OCI-LY7 (cell line): ENCODE data around the gene SMAD6. TPM values are rescaled to one million over a fixed set of nuclear protein-coding genes. Genes with fewer than 3 reads are reported as not detected.

ENCODE experiments used
- BruUV-seq: library from RNA; stranded (reverse); fragments of 400-500 nt; replicated peaks from 2 replicates; lab custom pipeline; 2021; lab: Mats Ljungman, UMichigan
- CTCF ChIA-PET: fragments of 300-600 bp; sonication (Branson Sonifier 250); formaldehyde crosslinking; loops from one replicate; lab custom pipeline; 2022; ENCODE audit warnings: antibody characterized with exemption; ENCODE audit not compliant: unreplicated experiment; lab: Charles Lee
- POLR2A ChIA-PET: fragments of 300-600 bp; sonication (Branson Sonifier 250); formaldehyde crosslinking; loops from one replicate; lab custom pipeline; 2022; ENCODE audit warnings: antibody characterized with exemption; lab: Charles Lee
- DNase-seq: peaks from one replicate; pipeline ENCODE4 v3.0.0-alpha.2; 2015; ENCODE audit warnings: low spot score
- H2AFZ ChIP-seq: fragments of 200-600 bp; sonication (generic), shearing (Covaris generic); 2 replicates; pipeline ENCODE4 v1.6.1; 2014; ENCODE audit warnings: mild to moderate bottlenecking, antibody characterized with exemption, low read length, moderate library complexity
- H3K27ac ChIP-seq: fragments of 200-600 bp; sonication (generic); 2 replicates; pipeline ENCODE4 v1.5.1; 2014; ENCODE audit warnings: mixed run types, low read depth, mild to moderate bottlenecking, moderate library complexity, low read length, inconsistent platforms; ENCODE audit not compliant: poor library complexity, severe bottlenecking
- H3K36me3 ChIP-seq: fragments of 200-600 bp; sonication (generic); 2 replicates; pipeline ENCODE4 v1.6.1; 2014; ENCODE audit warnings: mild to moderate bottlenecking, antibody characterized with exemption, low read length, moderate library complexity, mixed read lengths; ENCODE audit not compliant: insufficient read depth
- H3K4me1 ChIP-seq: fragments of 200-600 bp; sonication (generic); 2 replicates; pipeline ENCODE4 v1.5.1; 2014; ENCODE audit warnings: mild to moderate bottlenecking, low read length; ENCODE audit not compliant: insufficient read depth, poor library complexity, severe bottlenecking
- H3K4me2 ChIP-seq: fragments of 200-600 bp; sonication (generic); 2 replicates; pipeline ENCODE4 v1.6.1; 2014; ENCODE audit warnings: mild to moderate bottlenecking, low read length
- H3K4me3 ChIP-seq: fragments of 200-600 bp; sonication (generic); 2 replicates; pipeline ENCODE4 v1.5.1; 2014; ENCODE audit warnings: mild to moderate bottlenecking, low read depth, low read length; ENCODE audit not compliant: poor library complexity, severe bottlenecking
- H3K79me2 ChIP-seq: fragments of 200-600 bp; sonication (generic); 2 replicates; pipeline ENCODE4 v1.6.1; 2016; ENCODE audit warnings: low read depth, mild to moderate bottlenecking, low read length, moderate library complexity, mixed read lengths; ENCODE audit not compliant: insufficient read depth
- H3K9me2 ChIP-seq: fragments of 200-600 bp; sonication (generic); 2 replicates; pipeline ENCODE4 v1.6.1; 2016; ENCODE audit warnings: mild to moderate bottlenecking, low read length, mixed read lengths; ENCODE audit not compliant: insufficient read depth
- H3K9me3 ChIP-seq: fragments of 200-600 bp; sonication (generic); 2 replicates; pipeline ENCODE4 v1.6.1; 2014; ENCODE audit warnings: mild to moderate bottlenecking, mixed run types, low read length, mixed read lengths
- H4K20me1 ChIP-seq: fragments of 200-600 bp; sonication (generic); 2 replicates; pipeline ENCODE4 v1.6.1; 2014; ENCODE audit warnings: mild to moderate bottlenecking, antibody characterized with exemption, low read length, moderate library complexity, mixed read lengths; ENCODE audit not compliant: insufficient read depth
- EZH2phosphoT487 ChIP-seq: fragments of 200-600 bp; sonication (generic); IDR thresholded peaks from 2 replicates; pipeline ENCODE4 v1.6.1; 2018; ENCODE audit warnings: low read depth, borderline replicate concordance, mild to moderate bottlenecking, mixed run types, antibody characterized with exemption, low read length, moderate library complexity, mixed read lengths
- intact Hi-C: fragments of 100-400 bp; cut with micrococcal nuclease; formaldehyde crosslinking; loops from one replicate; pipeline ENCODE4 v1.10.0; 2022; ENCODE audit not compliant: unreplicated experiment
- total RNA-seq, 2 experiments: library from RNA; depleted of rRNA in 1 of 2; stranded (reverse); fragments of >200 nt in 1 of 2; shearing (Covaris generic) in 1 of 2; gene quantifications; 2 replicates each; pipeline ENCODE4 v1.2.3, GENCODE V29; 2014 to 2022
- TF ChIP-seq, protein P1 (sequence below): fragments of 200-600 bp; sonication (generic); conservative IDR thresholded peaks from 2 replicates; pipeline ENCODE4 v1.5.1; 2014; ENCODE audit warnings: mild to moderate bottlenecking, antibody characterized with exemption, low read length, moderate library complexity, mixed read lengths

The SMAD6 gene
- total RNA-seq, 2 experiments from 2014 or later, result 14.6 to 16.1 TPM

DNA sequence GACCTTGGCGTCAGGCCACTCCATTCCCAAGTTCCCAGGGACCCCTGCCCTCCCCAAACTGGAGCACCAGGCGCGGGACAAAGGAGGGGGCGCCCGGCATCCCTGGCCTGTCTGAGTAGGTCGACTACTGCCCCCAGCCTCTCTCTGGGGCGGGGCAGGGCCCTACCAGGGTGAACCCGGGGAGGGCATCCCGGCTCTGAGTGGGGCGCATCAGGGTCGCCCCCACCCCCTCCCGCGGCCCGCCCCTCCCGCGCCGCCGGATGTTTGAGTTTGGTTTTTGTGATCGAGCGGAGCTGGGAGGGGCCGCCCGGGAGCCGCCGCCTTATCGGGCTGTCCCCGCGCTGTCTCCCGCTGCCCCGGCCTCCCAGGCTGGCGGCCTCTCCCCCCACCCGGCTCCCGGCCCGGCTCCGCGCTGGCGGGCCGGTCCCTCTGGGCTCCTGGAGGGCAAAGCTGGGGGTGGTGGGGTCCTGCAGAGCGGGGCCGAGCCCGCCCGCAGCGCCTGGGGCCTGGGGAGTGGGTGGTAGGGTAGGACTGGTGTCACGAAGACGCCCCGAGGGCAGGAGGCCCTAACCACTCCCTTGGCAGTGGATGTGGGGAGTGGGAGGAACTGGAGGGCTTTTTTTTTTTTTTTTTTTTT is 47.2 kb upstream of the SMAD6 start:
- Histone ChIP-seq H4K20me1 (no peaks in the 10 kb centered on the region), H3K36me3 (no peaks in the 10 kb centered on the region), H3K9me2 (no peaks in the 10 kb centered on the region), H3K9me3 (no peaks in the 10 kb centered on the region), H2AFZ (no peak overlapping the region), H3K4me3 (no peak overlapping the region), H3K4me1 (no peaks in the 10 kb centered on the region), H3K79me2 (no peaks in the 10 kb centered on the region), H3K4me2 (no peak overlapping the region), H3K27ac (no peak overlapping the region)
- ChIA-PET POLR2A (no interaction called here), CTCF (no interaction called here)
- no TSS peak for BruUV-seq
- intact Hi-C loops, result no loop called here
- no peak for DNase-seq
- no peak for TF ChIP-seq EZH2phosphoT487
- TF ChIP-seq, protein P1, sequence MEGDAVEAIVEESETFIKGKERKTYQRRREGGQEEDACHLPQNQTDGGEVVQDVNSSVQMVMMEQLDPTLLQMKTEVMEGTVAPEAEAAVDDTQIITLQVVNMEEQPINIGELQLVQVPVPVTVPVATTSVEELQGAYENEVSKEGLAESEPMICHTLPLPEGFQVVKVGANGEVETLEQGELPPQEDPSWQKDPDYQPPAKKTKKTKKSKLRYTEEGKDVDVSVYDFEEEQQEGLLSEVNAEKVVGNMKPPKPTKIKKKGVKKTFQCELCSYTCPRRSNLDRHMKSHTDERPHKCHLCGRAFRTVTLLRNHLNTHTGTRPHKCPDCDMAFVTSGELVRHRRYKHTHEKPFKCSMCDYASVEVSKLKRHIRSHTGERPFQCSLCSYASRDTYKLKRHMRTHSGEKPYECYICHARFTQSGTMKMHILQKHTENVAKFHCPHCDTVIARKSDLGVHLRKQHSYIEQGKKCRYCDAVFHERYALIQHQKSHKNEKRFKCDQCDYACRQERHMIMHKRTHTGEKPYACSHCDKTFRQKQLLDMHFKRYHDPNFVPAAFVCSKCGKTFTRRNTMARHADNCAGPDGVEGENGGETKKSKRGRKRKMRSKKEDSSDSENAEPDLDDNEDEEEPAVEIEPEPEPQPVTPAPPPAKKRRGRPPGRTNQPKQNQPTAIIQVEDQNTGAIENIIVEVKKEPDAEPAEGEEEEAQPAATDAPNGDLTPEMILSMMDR, result no peak

DNA sequence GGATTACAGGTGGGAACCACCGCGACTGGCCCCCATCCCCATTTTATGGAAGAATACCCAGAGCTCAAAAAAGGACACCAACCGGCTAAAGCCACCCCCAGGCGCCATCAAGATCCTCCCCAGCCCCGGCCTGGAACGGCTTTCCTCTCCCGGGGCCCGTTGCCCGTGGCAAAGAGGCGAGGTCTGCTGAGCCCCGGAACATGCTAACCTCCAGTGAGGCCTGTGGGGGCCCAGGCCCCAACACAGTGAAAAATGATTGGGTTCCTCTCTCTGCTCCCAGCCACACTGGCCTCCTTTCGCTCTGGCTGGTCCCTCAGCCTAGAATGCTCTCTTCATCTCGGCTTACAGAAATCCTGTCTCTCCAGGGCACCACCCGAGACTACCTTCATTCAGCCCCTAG is 46.5 kb upstream of the SMAD6 start:
- Histone ChIP-seq H3K36me3 (no peaks in the 10 kb centered on the region), H3K4me3 (no peak overlapping the region), H4K20me1 (no peaks in the 10 kb centered on the region), H3K79me2 (no peaks in the 10 kb centered on the region), H2AFZ (no peak overlapping the region), H3K4me1 (no peaks in the 10 kb centered on the region), H3K9me2 (no peaks in the 10 kb centered on the region), H3K4me2 (no peak overlapping the region), H3K9me3 (no peaks in the 10 kb centered on the region), H3K27ac (no peak overlapping the region)
- TF ChIP-seq EZH2phosphoT487, result no peak
- TF ChIP-seq, protein P1, result no peak
- BruUV-seq, result no TSS peak
- no peak for DNase-seq
- ChIA-PET POLR2A (no interaction called here), CTCF (no interaction called here)
- intact Hi-C loops, result no loop called here

DNA sequence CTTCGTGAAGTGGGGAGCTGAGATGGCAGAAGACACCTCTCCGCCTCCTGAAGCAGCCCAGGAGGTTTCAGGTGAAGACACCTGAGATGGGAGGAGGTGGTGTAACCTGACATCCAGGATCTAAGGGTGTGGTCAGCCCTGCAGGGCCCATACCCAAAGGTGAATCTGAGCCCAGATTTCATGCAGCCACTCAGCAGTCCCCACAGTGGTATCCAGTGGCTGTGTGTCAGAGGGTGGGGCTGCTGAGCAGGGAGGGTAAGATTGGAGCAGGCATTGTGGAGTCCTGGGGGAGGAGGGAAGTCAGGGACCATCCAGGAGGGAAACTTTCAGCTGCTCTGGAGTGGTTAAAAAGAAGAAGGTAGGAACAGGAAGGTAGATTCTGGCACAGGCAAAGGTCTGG is 46.0 kb upstream of the SMAD6 start:
- H3K4me3 ChIP-seq, result no peak overlapping the region
- DNase-seq, result no peak
- no peak overlapping the region for H2AFZ ChIP-seq
- H3K4me2 ChIP-seq, result no peak overlapping the region
- H3K4me1 ChIP-seq, result no peaks in the 10 kb centered on the region
- no peaks in the 10 kb centered on the region for H3K79me2 ChIP-seq
- no peaks in the 10 kb centered on the region for H3K9me3 ChIP-seq
- no peaks in the 10 kb centered on the region for H3K36me3 ChIP-seq
- ChIA-PET POLR2A (no interaction called here), CTCF (no interaction called here)
- H4K20me1 ChIP-seq, result no peaks in the 10 kb centered on the region
- intact Hi-C loops, result no loop called here
- H3K27ac ChIP-seq, result no peak overlapping the region
- no TSS peak for BruUV-seq
- no peak for TF ChIP-seq EZH2phosphoT487
- TF ChIP-seq, protein P1, result no peak
- no peaks in the 10 kb centered on the region for H3K9me2 ChIP-seq
